EH (cell line): Measurements from ENCODE around the gene TARDBP.
"Not testable (repeated sequence)": the region's sequence is repeated elsewhere in the genome, so short reads cannot be mapped to it uniquely, and the experiment has no call there.

Experiments
- DNase-seq: peaks from one replicate; pipeline ENCODE4 v3.0.0-alpha.2; 2015; ENCODE audit warnings: low read depth

TARDBP gene

GRCh38 chr1:10992864-10993263 is 19.6 kb upstream of the TARDBP start:
- no peak for DNase-seq

- no peak for DNase-seq
These were observed 16.4 kb upstream of the TARDBP start for GRCh38 chr1:10996100-10996499.

- DNase-seq: no peak
These were observed 11.9 kb upstream of the TARDBP start for GRCh38 chr1:11000526-11000925.

GRCh38 chr1:11013160-11013531 is 692 bp downstream of the TARDBP start:
- no peak for DNase-seq

GRCh38 chr1:11019358-11019757 is 6.9 kb downstream of the TARDBP start:
- not testable (repeated sequence) for DNase-seq

GRCh38 chr1:11019971-11020370 is 7.5 kb downstream of the TARDBP start:
- no peak for DNase-seq

DNA sequence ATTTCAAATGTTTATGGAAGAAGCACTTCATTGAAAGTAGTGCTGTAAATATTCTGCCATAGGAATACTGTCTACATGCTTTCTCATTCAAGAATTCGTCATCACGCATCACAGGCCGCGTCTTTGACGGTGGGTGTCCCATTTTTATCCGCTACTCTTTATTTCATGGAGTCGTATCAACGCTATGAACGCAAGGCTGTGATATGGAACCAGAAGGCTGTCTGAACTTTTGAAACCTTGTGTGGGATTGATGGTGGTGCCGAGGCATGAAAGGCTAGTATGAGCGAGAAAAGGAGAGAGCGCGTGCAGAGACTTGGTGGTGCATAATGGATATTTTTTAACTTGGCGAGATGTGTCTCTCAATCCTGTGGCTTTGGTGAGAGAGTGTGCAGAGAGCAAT is 10.7 kb downstream of the TARDBP start:
- DNase-seq: no peak

- DNase-seq: no peak
These were observed 11.9 kb downstream of the TARDBP start for GRCh38 chr1:11024154-11024873.

GRCh38 chr1:11024874-11025203 is 12.4 kb downstream of the TARDBP start:
- DNase-seq: no peak

DNA sequence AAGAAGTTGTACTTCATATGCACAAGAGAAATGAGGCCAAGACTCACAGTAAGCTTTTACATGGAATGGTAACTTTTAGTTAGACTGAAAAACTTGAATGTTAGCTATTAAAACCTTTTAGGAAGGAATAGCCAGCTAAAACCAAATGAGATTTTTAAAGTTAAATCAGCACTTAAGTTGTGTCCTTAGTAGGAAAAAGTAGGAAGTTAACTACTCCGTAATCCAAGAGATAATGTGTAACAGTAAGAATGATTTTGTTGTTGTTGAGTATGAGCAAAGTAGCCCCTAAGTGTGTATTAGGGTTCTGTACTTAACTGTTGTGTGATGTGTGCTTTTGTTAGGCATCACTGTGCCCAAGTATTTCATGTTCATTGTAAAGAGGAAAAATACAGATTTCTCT is 13.2 kb downstream of the TARDBP start:
- no peak for DNase-seq

DNA sequence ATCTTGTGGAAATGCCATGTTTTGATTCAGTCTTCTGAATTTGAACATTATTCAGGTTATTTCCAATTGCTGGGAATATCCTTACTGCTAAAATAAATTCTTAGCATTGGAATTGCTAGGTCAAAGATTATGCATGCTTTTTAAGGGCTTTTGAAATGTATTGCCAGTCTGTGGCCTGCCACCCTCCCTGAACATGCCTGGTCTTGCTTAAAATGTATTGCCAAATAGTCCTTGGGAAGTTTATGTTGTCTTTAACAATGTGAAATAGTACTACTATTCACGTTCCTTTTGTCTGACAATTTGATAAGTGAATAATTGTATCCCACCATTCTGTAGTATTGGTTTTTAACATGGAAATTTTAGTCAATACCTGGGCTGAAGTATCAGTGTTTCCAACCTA is 13.6 kb downstream of the TARDBP start:
- DNase-seq: no peak

DNA sequence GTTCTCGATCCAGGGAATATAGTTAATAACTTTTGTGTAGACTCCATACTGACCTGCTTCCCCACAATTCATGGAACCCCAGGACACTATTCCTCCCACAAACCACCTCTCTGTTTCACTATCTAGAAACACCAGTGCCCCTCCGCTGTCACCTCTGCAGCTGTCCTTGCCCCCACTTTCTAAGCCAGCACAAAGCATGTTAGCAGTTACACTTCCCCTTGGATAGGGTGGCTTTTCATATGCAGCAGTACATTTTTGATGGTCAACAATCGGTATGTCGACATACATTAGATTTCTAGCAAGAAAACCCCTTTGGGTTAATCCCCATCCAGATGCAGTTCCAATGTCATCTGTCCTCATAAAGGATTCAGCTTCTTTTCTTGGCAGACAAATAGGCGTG is 14.4 kb downstream of the TARDBP start:
- no peak for DNase-seq

DNA sequence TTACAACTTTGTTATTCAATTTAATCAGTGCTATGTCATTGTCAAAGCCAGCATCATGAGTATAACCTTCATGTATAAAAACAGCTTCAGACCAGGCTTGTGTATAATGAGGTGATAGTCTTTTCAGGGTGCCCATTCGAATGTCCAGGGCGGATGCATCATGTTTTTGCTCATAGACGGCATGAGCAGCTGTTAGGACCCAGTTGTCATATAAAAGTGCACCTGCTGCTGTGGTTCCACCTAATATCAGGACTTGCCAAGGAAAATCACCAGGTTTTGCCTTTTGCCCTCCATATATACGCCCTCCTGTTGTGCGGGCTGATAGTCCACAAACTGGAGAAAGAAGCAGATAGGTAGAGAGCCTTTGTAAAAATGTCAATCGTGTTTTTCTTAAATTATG is 14.9 kb downstream of the TARDBP start:
- no peak for DNase-seq

GRCh38 chr1:11028018-11028417 is 15.6 kb downstream of the TARDBP start:
- no peak for DNase-seq

GRCh38 chr1:11030865-11031264 is 18.4 kb downstream of the TARDBP start:
- no peak for DNase-seq

- no peak for DNase-seq
These were observed 19.3 kb downstream of the TARDBP start for GRCh38 chr1:11031624-11032262.

- not testable (repeated sequence) for DNase-seq
These were observed 24.7 kb downstream of the TARDBP start for GRCh38 chr1:11037019-11037739.

GRCh38 chr1:11037740-11038182 is 25.3 kb downstream of the TARDBP start:
- peak; percentile 82 for DNase-seq

DNA sequence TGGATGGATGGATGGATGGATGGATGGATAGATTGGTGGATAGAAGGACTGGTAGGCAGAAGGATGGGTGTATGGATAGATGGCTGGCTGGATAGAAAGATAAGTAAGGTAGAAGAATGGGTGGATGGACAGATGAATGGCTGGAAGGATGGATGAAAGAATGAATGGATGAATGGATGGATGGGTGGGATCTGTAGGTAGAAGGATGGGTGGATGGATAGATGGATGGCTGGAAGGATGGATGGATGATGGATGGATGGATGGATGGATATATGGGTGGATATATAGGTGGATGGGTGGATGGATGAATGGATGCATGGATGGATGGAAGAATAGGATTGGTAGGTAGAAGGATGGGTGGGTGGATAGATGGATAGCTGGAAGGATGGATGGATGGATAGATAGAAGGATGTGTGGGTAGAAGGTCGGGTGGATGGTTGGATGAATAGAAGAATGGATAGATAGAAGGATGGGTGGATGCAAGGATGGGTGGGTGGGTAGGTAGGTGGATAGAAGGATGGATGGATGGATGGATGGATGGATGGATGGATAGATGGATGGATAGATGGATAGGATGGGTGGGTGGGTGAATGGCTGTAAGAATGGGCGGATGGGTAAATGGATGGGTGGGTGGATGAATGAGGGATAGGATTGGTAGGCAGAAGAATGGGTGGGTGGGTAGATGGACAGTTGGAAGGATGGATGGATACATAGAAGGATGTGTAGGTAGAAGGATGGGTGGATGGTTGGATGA is 27.1 kb downstream of the TARDBP start:
- no peak for DNase-seq

DNA sequence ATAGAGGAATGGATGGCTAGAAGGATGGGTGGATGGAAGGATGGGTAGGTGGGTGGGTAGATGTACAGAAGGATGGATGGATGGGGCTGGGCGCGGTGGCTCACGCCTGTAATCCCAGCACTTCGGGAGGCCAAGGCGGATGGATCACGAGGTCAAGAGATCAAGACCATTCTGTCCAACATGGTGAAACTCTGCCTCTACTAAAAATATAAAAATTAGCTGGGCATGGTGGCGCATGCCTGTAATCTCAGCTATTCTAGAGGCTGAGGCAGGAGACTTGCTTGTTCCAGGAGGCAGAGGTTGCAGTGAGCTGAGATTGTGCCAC is 27.6 kb downstream of the TARDBP start:
- DNase-seq: not testable (repeated sequence)

- DNase-seq: no peak
These were observed 28.6 kb downstream of the TARDBP start for GRCh38 chr1:11041048-11041447.

GRCh38 chr1:11042065-11042464 is 29.6 kb downstream of the TARDBP start:
- DNase-seq: no peak
